Measurements from ENCODE around the gene CCDC194. TPM values are rescaled to one million over a fixed set of nuclear protein-coding genes. Genes with fewer than 3 reads are reported as not detected.

CCDC194 gene
- total and polyA plus RNA-seq, 2 of the 8 experiments (the other 6 are each of a cell fraction or from before 2014, with no cell fraction given) = 0.33 TPM; not detected in 1

DNA sequence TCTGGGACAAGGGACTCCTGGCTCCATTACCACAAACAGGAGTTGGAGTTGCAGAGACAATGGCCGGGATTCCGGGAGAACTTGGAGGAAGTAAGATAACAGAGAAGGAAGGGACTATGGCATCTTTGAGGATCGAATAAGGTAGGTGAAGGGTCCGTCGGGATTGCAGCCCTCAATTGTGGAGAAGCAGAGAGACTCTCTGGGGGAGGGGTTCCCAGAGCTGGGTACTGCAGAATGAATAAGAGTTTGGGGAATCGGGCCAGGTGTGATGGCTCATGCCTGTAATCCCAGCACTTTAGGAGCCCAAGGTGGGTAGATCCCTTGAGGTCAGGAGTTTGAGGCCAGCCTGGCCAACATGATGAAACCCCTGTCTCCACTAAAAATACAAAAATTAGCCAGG lies 7.6 kb upstream of the CCDC194 start:
- Histone ChIP-seq H3K27ac (ENCODE audit: low read depth, low read length) (no peak overlapping the region), H2BK12ac (ENCODE audit: low read depth, low read length) (no peak overlapping the region), H3K36me3 (ENCODE audit: control insufficient read depth in 2 of 4, insufficient read depth in 4 of 4, low read length in 3 of 4) (peaks cover 0 to 20% (median 1%) of the 10 kb centered on the region in 4 experiments; a peak in 4 of 8 replicates), H3K4me2 (ENCODE audit: insufficient read depth in 1 of 2, low read depth in 2 of 2, low read length in 2 of 2) (no peak overlapping the region), H2BK120ac (replicated peaks; ENCODE audit: low read depth, low read length) (no peak overlapping the region), H2AK5ac (ENCODE audit: low read depth, low read length) (no peak overlapping the region), H4K8ac (ENCODE audit: extremely low read depth, insufficient read depth, low read length) (no peak overlapping the region), H3K23me2 (ENCODE audit: low read depth, low read length) (peaks cover 10% of the 10 kb centered on the region; the same call in 1 of the 2 replicates), H3K79me1 (ENCODE audit: low read depth, low read length) (no peaks in the 10 kb centered on the region; the same call in 1 of the 2 replicates), H2AFZ (ENCODE audit: low read length) (no peak overlapping the region), H3K9ac (replicated peaks in 1 of 4; ENCODE audit: extremely low read depth in 1 of 4, low read depth in 3 of 4, low read length in 3 of 4) (no peak overlapping the region), H3K56ac (replicated peaks; ENCODE audit: insufficient read length, low read depth, low read length) (no peak overlapping the region), H2BK15ac (ENCODE audit: low read length) (no peak overlapping the region), H2BK5ac (ENCODE audit: low read depth, low read length) (no peak overlapping the region), H3K14ac (ENCODE audit: insufficient read length) (no peak overlapping the region), H3K4me1 (replicated peaks in 1 of 4; ENCODE audit: control insufficient read depth in 3 of 4, insufficient read depth in 4 of 4, low read length in 3 of 4) (peaks cover 4 to 23% (median 13%) of the 10 kb centered on the region in 4 experiments), H3K4ac (replicated peaks; ENCODE audit: insufficient read length, low read depth, low read length) (no peak overlapping the region), H3K23ac (ENCODE audit: insufficient read length) (no peak overlapping the region), H4K5ac (ENCODE audit: insufficient read length, low read depth, low read length) (no peak overlapping the region), H4K91ac (replicated peaks; ENCODE audit: insufficient read length, low read length) (no peak overlapping the region), H3K79me2 (ENCODE audit: control insufficient read depth in 1 of 2, insufficient read depth in 2 of 2, low read length in 2 of 2) (peaks cover 0 to 4% of the 10 kb centered on the region in 2 experiments; a peak in 1 of 4 replicates), H2BK20ac (ENCODE audit: low read length) (no peak overlapping the region), H3K27me3 (replicated peaks in 1 of 4; ENCODE audit: control insufficient read depth in 3 of 4, extremely low read depth in 1 of 4, insufficient read depth in 3 of 4, low read length in 3 of 4) (no peaks in the 10 kb centered on the region; a peak in 1 of 7 replicates), H4K20me1 (replicated peaks in 1 of 2; ENCODE audit: control insufficient read depth in 1 of 2, insufficient read depth in 2 of 2, low read length in 2 of 2) (no peaks in the 10 kb centered on the region), H3K18ac (ENCODE audit: extremely low read depth, low read length) (no peak overlapping the region), H3K9me3 (ENCODE audit: insufficient read depth in 2 of 2, low read depth in 1 of 2, low read length in 1 of 2) (no peaks in the 10 kb centered on the region), H3K4me3 (ENCODE audit: extremely low read depth in 1 of 4, insufficient read depth in 2 of 4, low read depth in 3 of 4, low read length in 4 of 4) (no peak overlapping the region)
- WGBS, 2 experiments (ENCODE audit: extremely low coverage in 1 of 2, insufficient coverage in 1 of 2, insufficient read length in 1 of 2, insufficient replicate concordance in 2 of 2, low coverage in 1 of 2, low lambda C conversion rate in 2 of 2, missing lambda C conversion rate in 1 of 2) = 90% methylated on average over 6 of the region's 6 CpGs; no CpG with 5 or more reads in 1 of the 2 experiments
- DNase-seq (ENCODE audit: low read depth in 1 of 2, low spot score in 2 of 2) = no peak
- no peak for TF ChIP-seq BCL11A (IDR thresholded peaks at IDR 0.05; ENCODE audit: low read depth in 2 of 2, low read length in 2 of 2)
- TF ChIP-seq CHD1 (IDR thresholded peaks at IDR 0.05; ENCODE audit: low read depth, low read length) = no peak
- TF ChIP-seq SIN3A (conservative IDR thresholded peaks at IDR 0.05 in 1 of 2, IDR thresholded peaks at IDR 0.05 in 1 of 2; ENCODE audit: low read depth in 1 of 2, low read length in 2 of 2) = no peak
- TF ChIP-seq POLR2A (IDR thresholded peaks at IDR 0.05; ENCODE audit: control extremely low read depth in 1 of 2, low read depth in 2 of 2, low read length in 2 of 2) = no peak
- no peak for TF ChIP-seq EP300 (IDR thresholded peaks at IDR 0.05; ENCODE audit: borderline replicate concordance in 1 of 2, low read depth in 2 of 2, low read length in 2 of 2)
- no peak for TF ChIP-seq RBBP5 (IDR thresholded peaks at IDR 0.05; ENCODE audit: borderline replicate concordance, low read depth, low read length)
- no peak for TF ChIP-seq TBP (IDR thresholded peaks at IDR 0.05; ENCODE audit: low read depth, low read length)
- no peak for TF ChIP-seq CTBP2 (IDR thresholded peaks at IDR 0.05; ENCODE audit: borderline replicate concordance, insufficient read depth, insufficient read length, low read length)
- ChIA-PET POLR2A (ENCODE audit: partially characterized antibody) (interaction anchor here (0.7 to 1.6 kb wide), 3 partner anchors 9 to 99 kb away, joined by 3 to 10 read pairs (median 7); no protein-coding TSS in a partner anchor), CTCF (ENCODE audit: partially characterized antibody) (interaction anchor here (0.6 to 1.8 kb wide), 2 partner anchors 17 to 29 kb away, joined by 3 to 6 read pairs; no protein-coding TSS in a partner anchor)
- FAIRE-seq = no peak
